Hepatocyte (in vitro differentiated cells): ENCODE measurements around the gene INSIG1. TPM values are rescaled to one million over a fixed set of nuclear protein-coding genes. Genes with fewer than 3 reads are reported as not detected.

Experiments
- DNase-seq: peaks from one replicate; pipeline ENCODE4 v3.0.0-alpha.2; 2016; ENCODE audit warnings: low spot score
- H2AFZ ChIP-seq: fragments of 200-600 bp; sonication (generic); 2 replicates; pipeline ENCODE4 v1.6.0; 2016; ENCODE audit warnings: antibody characterized with exemption, mild to moderate bottlenecking
- H3K27ac ChIP-seq: fragments of 200-600 bp; sonication (generic); 2 replicates; pipeline ENCODE4 v1.5.1; 2016; ENCODE audit warnings: mild to moderate bottlenecking
- H3K27me3 ChIP-seq: fragments of 200-600 bp; sonication (generic); 2 replicates; pipeline ENCODE4 v1.6.1; 2016
- H3K36me3 ChIP-seq: fragments of 200-600 bp; sonication (generic); replicated peaks from 2 replicates; pipeline ENCODE4 v1.5.1; 2016; ENCODE audit warnings: low read depth; ENCODE audit not compliant: insufficient read depth
- H3K4me1 ChIP-seq: fragments of 200-600 bp; sonication (generic); 2 replicates; pipeline ENCODE4 v1.5.1; 2016; ENCODE audit warnings: mild to moderate bottlenecking, moderate library complexity; ENCODE audit not compliant: insufficient read depth
- H3K4me2 ChIP-seq: fragments of 200-600 bp; sonication (generic); 2 replicates; pipeline ENCODE4 v1.6.0; 2016
- H3K4me3 ChIP-seq: fragments of 200-600 bp; sonication (generic); 2 replicates; pipeline ENCODE4 v1.5.1; 2016; ENCODE audit warnings: mild to moderate bottlenecking
- H3K79me2 ChIP-seq: fragments of 200-600 bp; sonication (generic); 2 replicates; pipeline ENCODE4 v1.6.0; 2017; ENCODE audit warnings: mild to moderate bottlenecking
- H3K9me2 ChIP-seq: fragments of 200-600 bp; sonication (generic); replicated peaks from 2 replicates; pipeline ENCODE4 v1.6.0; 2017; ENCODE audit warnings: mild to moderate bottlenecking; ENCODE audit not compliant: insufficient read depth
- H3K9me3 ChIP-seq: fragments of 200-600 bp; sonication (generic); 2 replicates; pipeline ENCODE4 v1.5.1; 2016; ENCODE audit warnings: low read depth, mild to moderate bottlenecking
- H4K20me1 ChIP-seq: fragments of 200-600 bp; sonication (generic); 2 replicates; pipeline ENCODE4 v1.6.0; 2016; ENCODE audit warnings: mild to moderate bottlenecking; ENCODE audit not compliant: insufficient read depth, poor library complexity, severe bottlenecking
- CTCF ChIP-seq: fragments of 200-600 bp; sonication (generic); IDR thresholded peaks from 2 replicates; pipeline ENCODE4 v1.5.1; 2016; ENCODE audit warnings: antibody characterized with exemption, mild to moderate bottlenecking; ENCODE audit not compliant: poor library complexity
- EZH2 ChIP-seq: fragments of 200-600 bp; sonication (generic); IDR thresholded peaks from 2 replicates; pipeline ENCODE4 v1.6.1; 2016; ENCODE audit warnings: antibody characterized with exemption, mild to moderate bottlenecking, borderline replicate concordance
- EZH2phosphoT487 ChIP-seq: fragments of 200-600 bp; sonication (generic); IDR thresholded peaks from one replicate; pipeline ENCODE4 v1.6.1; 2018; ENCODE audit warnings: antibody characterized with exemption, mild to moderate bottlenecking, low read depth, moderate library complexity; ENCODE audit not compliant: unreplicated experiment, severe bottlenecking
- WGBS: methylation state at CpG from one replicate; pipeline ENCODE4 v1.1.6; 2016; ENCODE audit warnings: low lambda C conversion rate; ENCODE audit errors: missing lambda C conversion rate; 5-methylcytosine and 5-hydroxymethylcytosine counted together
- polyA plus RNA-seq: library from polyadenylated mRNA; unstranded; fragments of >200 nt; fragmentation: Nextera tagmentation; extraction: Ambion mirVana; gene quantifications from 2 replicates; pipeline ENCODE4 v1.2.1, GENCODE V29; 2016
- total RNA-seq: library from RNA; depleted of rRNA; stranded (reverse); fragments of >200 nt; gene quantifications from 2 replicates; pipeline ENCODE4 v1.2.3, GENCODE V29; 2014

Gene INSIG1
- total and polyA plus RNA-seq, 2 experiments from 2014 or later = 196 to 305 TPM

- no peaks in the 10 kb centered on the region for H3K4me1 ChIP-seq
- H3K27me3 ChIP-seq = no peaks in the 10 kb centered on the region
- H3K4me2 ChIP-seq = no peak overlapping the region
- H3K27ac ChIP-seq = no peak overlapping the region
- DNase-seq = no peak
- H3K9me2 ChIP-seq = no peaks in the 10 kb centered on the region
- no peak overlapping the region for H2AFZ ChIP-seq
- no peaks in the 10 kb centered on the region for H3K9me3 ChIP-seq
- no peaks in the 10 kb centered on the region for H3K79me2 ChIP-seq
- WGBS = 93% methylated on average over 7 of the region's 7 CpGs
- H3K36me3 ChIP-seq = no peaks in the 10 kb centered on the region
- no peak for TF ChIP-seq CTCF
- TF ChIP-seq EZH2 = no peak
- TF ChIP-seq EZH2phosphoT487 = no peak
- no peak overlapping the region for H3K4me3 ChIP-seq
- no peaks in the 10 kb centered on the region for H4K20me1 ChIP-seq
Observed at GRCh38 chr7:155285423-155285822, 12.3 kb upstream of the INSIG1 start.

- no peak for DNase-seq
- Histone ChIP-seq H3K9me3 (no peaks in the 10 kb centered on the region), H3K27ac (no peak overlapping the region), H4K20me1 (no peaks in the 10 kb centered on the region), H2AFZ (no peak overlapping the region), H3K79me2 (no peaks in the 10 kb centered on the region), H3K36me3 (no peaks in the 10 kb centered on the region), H3K4me1 (no peaks in the 10 kb centered on the region), H3K4me3 (no peak overlapping the region), H3K4me2 (no peak overlapping the region), H3K27me3 (no peaks in the 10 kb centered on the region), H3K9me2 (no peaks in the 10 kb centered on the region)
- no peak for TF ChIP-seq EZH2
- TF ChIP-seq CTCF = no peak
- TF ChIP-seq EZH2phosphoT487 = no peak
- WGBS = 94% methylated on average over 8 of the region's 11 CpGs
Observed at GRCh38 chr7:155285833-155286232, 11.8 kb upstream of the INSIG1 start.

GRCh38 chr7:155286686-155287085, 11.0 kb upstream of the INSIG1 start:
- Histone ChIP-seq H2AFZ (no peak overlapping the region), H3K9me2 (no peaks in the 10 kb centered on the region), H3K4me3 (no peak overlapping the region), H3K9me3 (no peaks in the 10 kb centered on the region), H3K27ac (no peak overlapping the region), H3K4me1 (no peaks in the 10 kb centered on the region), H3K27me3 (no peaks in the 10 kb centered on the region), H3K79me2 (no peaks in the 10 kb centered on the region), H3K36me3 (no peaks in the 10 kb centered on the region), H3K4me2 (no peak overlapping the region), H4K20me1 (no peaks in the 10 kb centered on the region)
- WGBS = 96% methylated on average over 8 of the region's 8 CpGs
- DNase-seq = no peak
- no peak for TF ChIP-seq EZH2phosphoT487
- TF ChIP-seq CTCF = no peak
- no peak for TF ChIP-seq EZH2
